Endothelial cell of umbilical vein (primary cell): Measurements from ENCODE around the gene SLC35F3. TPM values are rescaled to one million over a fixed set of nuclear protein-coding genes. Genes with fewer than 3 reads are reported as not detected.

Experiments
- BruUV-seq: library from RNA; stranded (reverse); fragments of 400-500 nt; replicated peaks from 2 replicates; lab custom pipeline; 2021; lab: Mats Ljungman, UMichigan
- CTCF ChIA-PET: fragments of 300-600, 350-600 bp; sonication (Branson Sonifier 250); formaldehyde crosslinking; loops from one replicate; lab custom pipeline; 2021; ENCODE audit warnings: antibody characterized with exemption, inconsistent platforms; lab: Charles Lee
- POLR2A ChIA-PET: fragments of 300-600, 350-600 bp; sonication (Branson Sonifier 250); formaldehyde crosslinking; loops from one replicate; lab custom pipeline; 2021; ENCODE audit warnings: antibody characterized with exemption, inconsistent platforms; lab: Charles Lee
- DNase-seq: peaks from one replicate; pipeline ENCODE4 v3.0.0-alpha.2; 2011; ENCODE audit warnings: low read depth, low spot score
- FAIRE-seq: peaks from 2 replicates; lab custom pipeline; 2011; peaks lifted over from hg19 to GRCh38; lab: Jason Lieb, UNC
- H2AFZ ChIP-seq: 2 replicates; pipeline ENCODE4 v1.6.0; 2012; ENCODE audit warnings: low read depth, low read length, control low read depth, inconsistent platforms
- H3K27ac ChIP-seq: 2 replicates; pipeline ENCODE4 v1.5.1; 2011; ENCODE audit warnings: low read depth, mild to moderate bottlenecking, control low read depth, low read length, moderate library complexity; ENCODE audit not compliant: insufficient read depth
- H3K27me3 ChIP-seq, 2 experiments: 2 replicates each; pipeline versions ENCODE4 v1.6.0 to v1.6.1; 2011; ENCODE audit warnings: low read length in 2 of 2, mixed read lengths in 1 of 2; ENCODE audit not compliant: control insufficient read depth in 2 of 2, insufficient read depth in 2 of 2
- H3K36me3 ChIP-seq, 2 experiments: 2 replicates in 1 of 2; 3 replicates in 1 of 2; pipeline ENCODE4 v1.5.1; 2011; ENCODE audit warnings: low read length in 2 of 2, mild to moderate bottlenecking in 1 of 2, moderate library complexity in 1 of 2; ENCODE audit not compliant: control insufficient read depth in 2 of 2, insufficient read depth in 2 of 2; ENCODE audit errors: extremely low read depth in 1 of 2
- H3K4me1 ChIP-seq: 3 replicates; pipeline ENCODE4 v1.5.1; 2011; ENCODE audit warnings: mild to moderate bottlenecking, low read length; ENCODE audit not compliant: control insufficient read depth, insufficient read depth; ENCODE audit errors: extremely low read depth
- H3K4me2 ChIP-seq: 2 replicates; pipeline ENCODE4 v1.6.1; 2011; ENCODE audit warnings: low read length, control low read depth, mixed read lengths; ENCODE audit not compliant: insufficient read depth
- H3K4me3 ChIP-seq, 3 experiments: fragments of 200-600 bp in 1 of 3; sonication (generic), shearing (Covaris generic) in 1 of 3; replicated peaks in 1 of 3; 2 replicates each; pipeline ENCODE4 v1.5.1; 2011 to 2016; ENCODE audit warnings: control low read depth in 3 of 3, low read length in 3 of 3, mild to moderate bottlenecking in 2 of 3, inconsistent platforms in 1 of 3, low read depth in 1 of 3, moderate library complexity in 1 of 3; ENCODE audit not compliant: insufficient read depth in 1 of 3
- H3K79me2 ChIP-seq: 2 replicates; pipeline ENCODE4 v1.6.0; 2012; ENCODE audit warnings: low read length, inconsistent platforms; ENCODE audit not compliant: control insufficient read depth, insufficient read depth
- H3K9ac ChIP-seq: replicated peaks from 2 replicates; pipeline ENCODE3; 2011; ENCODE audit warnings: low read length, control low read depth; ENCODE audit not compliant: insufficient read depth; ENCODE audit errors: extremely low read depth
- H3K9me1 ChIP-seq: replicated peaks from 3 replicates; pipeline ENCODE4 v1.6.0; 2011; ENCODE audit warnings: mild to moderate bottlenecking, low read length; ENCODE audit not compliant: control insufficient read depth, insufficient read depth; ENCODE audit errors: extremely low read depth
- H3K9me3 ChIP-seq: replicated peaks from 2 replicates; pipeline ENCODE4 v1.5.1; 2012; ENCODE audit warnings: low read length, inconsistent platforms; ENCODE audit not compliant: control insufficient read depth, insufficient read depth
- H4K20me1 ChIP-seq: replicated peaks from 2 replicates; pipeline ENCODE3; 2011; ENCODE audit warnings: mild to moderate bottlenecking, low read length; ENCODE audit not compliant: control insufficient read depth, insufficient read depth; ENCODE audit errors: extremely low read depth
- CTCF ChIP-seq, 2 donors: IDR thresholded peaks; 1 replicate in 1 of 2; 2 replicates in 1 of 2; pipeline ENCODE4 v1.5.1; 2011; ENCODE audit warnings: low read length in 2 of 2, mild to moderate bottlenecking in 2 of 2, moderate library complexity in 2 of 2, control low read depth in 1 of 2, inconsistent platforms in 1 of 2, low read depth in 1 of 2; ENCODE audit not compliant: insufficient read depth in 1 of 2; ENCODE audit errors: extremely low read depth in 1 of 2
- EZH2 ChIP-seq: IDR thresholded peaks from 2 replicates; pipeline ENCODE4 v1.6.1; 2012; ENCODE audit warnings: borderline replicate concordance, low read depth, mild to moderate bottlenecking, moderate library complexity, low read length, inconsistent platforms; ENCODE audit not compliant: severe bottlenecking
- FOS ChIP-seq: IDR thresholded peaks from 2 replicates; pipeline ENCODE4 v1.6.1; 2011; ENCODE audit warnings: mild to moderate bottlenecking, low read length, moderate library complexity, borderline replicate concordance; ENCODE audit not compliant: insufficient read depth
- GATA2 ChIP-seq: IDR thresholded peaks from 2 replicates; pipeline ENCODE4 v1.7.0; 2011; ENCODE audit warnings: low read depth, mild to moderate bottlenecking, moderate library complexity, mixed read lengths, low read length; ENCODE audit not compliant: insufficient read length, insufficient read depth
- JUN ChIP-seq: IDR thresholded peaks from 2 replicates; pipeline ENCODE4 v1.6.1; 2011; ENCODE audit warnings: borderline replicate concordance, low read depth; ENCODE audit not compliant: insufficient read length, insufficient read depth
- MAX ChIP-seq: IDR thresholded peaks from 2 replicates; pipeline ENCODE4 v1.6.1; 2011; ENCODE audit not compliant: insufficient read depth, insufficient read length
- MYC ChIP-seq: IDR thresholded peaks from one replicate; pipeline ENCODE4 v1.6.1; 2011; ENCODE audit warnings: mild to moderate bottlenecking, low read depth, low read length
- POLR2A ChIP-seq: IDR thresholded peaks from 2 replicates; pipeline ENCODE4 v1.6.1; 2012; ENCODE audit warnings: low read depth, mild to moderate bottlenecking, control low read depth, low read length
- POLR2AphosphoS5 ChIP-seq: IDR thresholded peaks from 2 replicates; pipeline ENCODE4 v1.6.1; 2012; ENCODE audit warnings: low read depth, mild to moderate bottlenecking, control low read depth, low read length, moderate library complexity; ENCODE audit not compliant: insufficient read depth
- dilution Hi-C: fragments of 300-500 bp; cut with MboI; formaldehyde crosslinking; loops from one replicate; pipeline ENCODE4 v1.15.0; 2019; ENCODE audit warnings: low sequenced_read_pairs; ENCODE audit not compliant: extremely low pct_ligation_motif_present
- intact Hi-C: fragments of 100-400 bp; cut with micrococcal nuclease; formaldehyde crosslinking; loops from one replicate; pipeline ENCODE4 v1.10.0; 2022
- polyA plus RNA-seq, 4 experiments: library from polyadenylated mRNA; depleted of rRNA in 3 of 4; stranded (reverse) in 3 of 4; unstranded in 1 of 4; fragments of >200 nt; gene quantifications; 2 replicates each; pipeline versions ENCODE4 v1.2.1 to v1.2.3, GENCODE V29; 2011 to 2012; ENCODE audit warnings: missing spikeins in 1 of 4
- total RNA-seq: library from RNA; stranded (reverse); gene quantifications from 2 replicates; pipeline ENCODE4 v1.2.3, GENCODE V29; 2021

The SLC35F3 gene
- total and polyA plus RNA-seq, 2 donors (not counting 3 experiments of a cell fraction or from before 2014, with no cell fraction given): not detected

GRCh38 chr1:234140388-234140787 lies 235.9 kb downstream of the SLC35F3 start:
- DNase-seq: no peak
- POLR2A ChIA-PET: no interaction called here
- intact Hi-C loops: no loop called here
- no peak overlapping the region for H3K4me2 ChIP-seq
- no peaks in the 10 kb centered on the region for H3K79me2 ChIP-seq
- FAIRE-seq: no peak
- H3K27ac ChIP-seq: no peak overlapping the region
- H3K9ac ChIP-seq: no peak overlapping the region
- H3K36me3 ChIP-seq: no peaks in the 10 kb centered on the region
- H3K27me3 ChIP-seq: no peaks in the 10 kb centered on the region
- no peaks in the 10 kb centered on the region for H3K9me3 ChIP-seq
- no peaks in the 10 kb centered on the region for H4K20me1 ChIP-seq
- no peaks in the 10 kb centered on the region for H3K9me1 ChIP-seq
- TF ChIP-seq EZH2 (no peak), FOS (no peak), MYC (no peak)
- no TSS peak for BruUV-seq
- H3K4me1 ChIP-seq: no peaks in the 10 kb centered on the region
- dilution Hi-C loops: no loop called here
- CTCF ChIA-PET: no interaction called here
- H2AFZ ChIP-seq: no peak overlapping the region
- no peak overlapping the region for H3K4me3 ChIP-seq

GRCh38 chr1:234141006-234141405 lies 236.5 kb downstream of the SLC35F3 start:
- Histone ChIP-seq H3K36me3 (no peaks in the 10 kb centered on the region), H3K79me2 (no peaks in the 10 kb centered on the region), H2AFZ (no peak overlapping the region), H3K27me3 (no peaks in the 10 kb centered on the region), H3K9me1 (no peaks in the 10 kb centered on the region), H3K4me3 (no peak overlapping the region), H3K27ac (no peak overlapping the region), H3K4me2 (no peak overlapping the region), H3K4me1 (no peaks in the 10 kb centered on the region), H3K9me3 (no peaks in the 10 kb centered on the region), H3K9ac (no peak overlapping the region), H4K20me1 (no peaks in the 10 kb centered on the region)
- TF ChIP-seq JUN (no peak), GATA2 (no peak), CTCF (IDR thresholded peaks at IDR 0.05; ENCODE audit: extremely low read depth in 1 of 2, insufficient read depth in 1 of 2, low read depth in 1 of 2, low read length in 2 of 2) (no peak), MAX (no peak), POLR2AphosphoS5 (no peak), MYC (no peak), POLR2A (no peak), FOS (no peak), EZH2 (no peak)
- FAIRE-seq (no peak), DNase-seq (no peak)
- no TSS peak for BruUV-seq
- ChIA-PET CTCF (no interaction called here), POLR2A (no interaction called here)
- intact Hi-C loops: no loop called here
- dilution Hi-C loops: no loop called here
